ENCODE results near the gene PPP1R14D. TPM values are rescaled to one million over a fixed set of nuclear protein-coding genes. Genes with fewer than 3 reads are reported as not detected.

Gene PPP1R14D
- total RNA-seq, 1 experiment from 2014 or later, result 0.64 TPM

GRCh38 chr15:40785814-40786213 lies 42.7 kb downstream of the PPP1R14D start:
- H3K4me3 ChIP-seq (ENCODE audit: low read depth in 2 of 2, low read length in 2 of 2), result no peak overlapping the region
- H3K4me1 ChIP-seq (ENCODE audit: control insufficient read depth, insufficient read depth, low read length), result peaks cover 6% of the 10 kb centered on the region; the same call in 1 of the 2 replicates
- TF ChIP-seq POLR2AphosphoS5 (IDR thresholded peaks at IDR 0.05; ENCODE audit: low read depth, low read length) (no peak), SIN3A (IDR thresholded peaks at IDR 0.05; ENCODE audit: borderline replicate concordance, insufficient read depth, low read depth, low read length) (no peak), TCF7L2 (IDR thresholded peaks at IDR 0.05; ENCODE audit: low read depth, low read length) (no peak), CTCF (IDR thresholded peaks at IDR 0.05) (no peak)
- TF ChIP-seq, protein P1, sequence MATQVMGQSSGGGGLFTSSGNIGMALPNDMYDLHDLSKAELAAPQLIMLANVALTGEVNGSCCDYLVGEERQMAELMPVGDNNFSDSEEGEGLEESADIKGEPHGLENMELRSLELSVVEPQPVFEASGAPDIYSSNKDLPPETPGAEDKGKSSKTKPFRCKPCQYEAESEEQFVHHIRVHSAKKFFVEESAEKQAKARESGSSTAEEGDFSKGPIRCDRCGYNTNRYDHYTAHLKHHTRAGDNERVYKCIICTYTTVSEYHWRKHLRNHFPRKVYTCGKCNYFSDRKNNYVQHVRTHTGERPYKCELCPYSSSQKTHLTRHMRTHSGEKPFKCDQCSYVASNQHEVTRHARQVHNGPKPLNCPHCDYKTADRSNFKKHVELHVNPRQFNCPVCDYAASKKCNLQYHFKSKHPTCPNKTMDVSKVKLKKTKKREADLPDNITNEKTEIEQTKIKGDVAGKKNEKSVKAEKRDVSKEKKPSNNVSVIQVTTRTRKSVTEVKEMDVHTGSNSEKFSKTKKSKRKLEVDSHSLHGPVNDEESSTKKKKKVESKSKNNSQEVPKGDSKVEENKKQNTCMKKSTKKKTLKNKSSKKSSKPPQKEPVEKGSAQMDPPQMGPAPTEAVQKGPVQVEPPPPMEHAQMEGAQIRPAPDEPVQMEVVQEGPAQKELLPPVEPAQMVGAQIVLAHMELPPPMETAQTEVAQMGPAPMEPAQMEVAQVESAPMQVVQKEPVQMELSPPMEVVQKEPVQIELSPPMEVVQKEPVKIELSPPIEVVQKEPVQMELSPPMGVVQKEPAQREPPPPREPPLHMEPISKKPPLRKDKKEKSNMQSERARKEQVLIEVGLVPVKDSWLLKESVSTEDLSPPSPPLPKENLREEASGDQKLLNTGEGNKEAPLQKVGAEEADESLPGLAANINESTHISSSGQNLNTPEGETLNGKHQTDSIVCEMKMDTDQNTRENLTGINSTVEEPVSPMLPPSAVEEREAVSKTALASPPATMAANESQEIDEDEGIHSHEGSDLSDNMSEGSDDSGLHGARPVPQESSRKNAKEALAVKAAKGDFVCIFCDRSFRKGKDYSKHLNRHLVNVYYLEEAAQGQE (IDR thresholded peaks at IDR 0.05; ENCODE audit: insufficient read depth in 1 of 2, low read depth in 2 of 2, low read length in 1 of 2), result no peak
- H3K27ac ChIP-seq (ENCODE audit: low read length), result no peak overlapping the region; the same call in 1 of the 2 replicates
- POLR2A ChIA-PET, result no interaction called here
- intact Hi-C loops (cut with micrococcal nuclease; ENCODE audit: unreplicated experiment) (loop anchor here (10.0 kb wide), 1 partner anchor 111 kb away; no protein-coding TSS in a partner anchor), in situ Hi-C loops (cut with HindIII; ENCODE audit: low pct_unique_long_range_greater_than_20kb, low sequenced_read_pairs) (loop anchor here (25.0 kb wide), 1 partner anchor 149 kb away; no protein-coding TSS in a partner anchor)
- DNase-seq (ENCODE audit: low read depth, low spot score) (no peak), ATAC-seq (no peak)
- no peaks in the 10 kb centered on the region for H3K36me3 ChIP-seq (ENCODE audit: control insufficient read depth, insufficient read depth, low read length)
- no peaks in the 10 kb centered on the region for H3K9me3 ChIP-seq (ENCODE audit: control insufficient read depth, insufficient read depth, low read depth, low read length)
- CTCF ChIA-PET, result interaction anchor here (0.5 to 0.6 kb wide), 3 partner anchors 108 to 291 kb away, joined by 3 to 9 read pairs (median 3); no protein-coding TSS in a partner anchor
- H3K27me3 ChIP-seq (ENCODE audit: control insufficient read depth, insufficient read depth, low read length), result no peaks in the 10 kb centered on the region
- no TSS peak for BruUV-seq (replicated peaks)

DNA sequence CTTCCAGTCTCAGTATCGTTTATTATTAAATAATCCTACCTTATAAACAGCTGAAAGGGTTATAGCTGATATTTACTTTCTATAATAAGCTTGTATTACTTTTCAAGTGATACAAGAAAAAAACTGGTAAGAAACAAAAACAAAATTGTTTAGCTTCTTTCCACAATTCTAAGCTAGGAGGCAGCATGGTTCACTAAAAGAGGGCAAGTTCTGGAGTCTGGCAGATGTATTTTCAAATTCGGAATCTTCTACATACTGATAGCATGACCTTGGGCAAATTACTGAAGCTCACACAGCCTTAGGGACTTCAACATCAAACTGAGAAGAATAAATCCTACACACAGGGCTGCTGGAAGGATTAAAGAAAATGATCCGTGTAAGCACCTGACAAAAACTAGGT lies 43.3 kb downstream of the PPP1R14D start:
- in situ Hi-C loops (cut with HindIII; ENCODE audit: low pct_unique_long_range_greater_than_20kb, low sequenced_read_pairs) (loop anchor here (25.0 kb wide), 1 partner anchor 148 kb away; no protein-coding TSS in a partner anchor), intact Hi-C loops (cut with micrococcal nuclease; ENCODE audit: unreplicated experiment) (loop anchor here (10.0 kb wide), 1 partner anchor 110 kb away; no protein-coding TSS in a partner anchor)
- Histone ChIP-seq H3K27ac (ENCODE audit: low read length) (no peak overlapping the region; the same call in 1 of the 2 replicates), H3K27me3 (ENCODE audit: control insufficient read depth, insufficient read depth, low read length) (no peaks in the 10 kb centered on the region), H3K9me3 (ENCODE audit: control insufficient read depth, insufficient read depth, low read depth, low read length) (no peaks in the 10 kb centered on the region), H3K36me3 (ENCODE audit: control insufficient read depth, insufficient read depth, low read length) (no peaks in the 10 kb centered on the region), H3K4me3 (ENCODE audit: low read depth in 2 of 2, low read length in 2 of 2) (no peak overlapping the region), H3K4me1 (ENCODE audit: control insufficient read depth, insufficient read depth, low read length) (peaks cover 6% of the 10 kb centered on the region; the same call in 1 of the 2 replicates)
- TF ChIP-seq, protein P1 (IDR thresholded peaks at IDR 0.05; ENCODE audit: insufficient read depth in 1 of 2, low read depth in 2 of 2, low read length in 1 of 2), result no peak
- TF ChIP-seq TCF7L2 (IDR thresholded peaks at IDR 0.05; ENCODE audit: low read depth, low read length), result no peak
- TF ChIP-seq POLR2AphosphoS5 (IDR thresholded peaks at IDR 0.05; ENCODE audit: low read depth, low read length), result no peak
- no peak for TF ChIP-seq SIN3A (IDR thresholded peaks at IDR 0.05; ENCODE audit: borderline replicate concordance, insufficient read depth, low read depth, low read length)
- TF ChIP-seq CTCF (IDR thresholded peaks at IDR 0.05), result no peak
- ATAC-seq, result no peak
- CTCF ChIA-PET, result interaction anchor here (0.6 to 0.7 kb wide), 2 partner anchors 218 to 219 kb away, joined by 3 to 9 read pairs; no protein-coding TSS in a partner anchor
- no peak for DNase-seq (ENCODE audit: low read depth, low spot score)
- POLR2A ChIA-PET, result no interaction called here
- BruUV-seq (replicated peaks), result no TSS peak
